GM19023 (cell line): Measurements from ENCODE around the gene TSPAN4.
A peak's percentile ranks its signal among the peaks of the same experiment; 100 is the strongest.

Experiments used
- ATAC-seq: cut with Tn5 transposase; IDR thresholded peaks from one replicate; pipeline ENCODE4 v1.9.1; 2021; ENCODE audit warnings: mild to moderate bottlenecking, moderate library complexity; ENCODE audit not compliant: unreplicated experiment

TSPAN4 gene

GRCh38 chr11:833114-833791, 9.4 kb upstream of the TSPAN4 start:
- peak; percentile 10 for ATAC-seq

GRCh38 chr11:833849-834311, 8.8 kb upstream of the TSPAN4 start:
- no peak for ATAC-seq

- no peak for ATAC-seq
These were observed 8.0 kb upstream of the TSPAN4 start for GRCh38 chr11:834371-835316.

GRCh38 chr11:836274-836673, 6.4 kb upstream of the TSPAN4 start:
- no peak for ATAC-seq

GRCh38 chr11:836700-837099, 6.0 kb upstream of the TSPAN4 start:
- ATAC-seq, result no peak

GRCh38 chr11:837189-837989, 5.3 kb upstream of the TSPAN4 start:
- ATAC-seq, result no peak

- ATAC-seq, result no peak
These were observed 4.7 kb upstream of the TSPAN4 start for GRCh38 chr11:837990-838307.

GRCh38 chr11:838441-839279, 4.0 kb upstream of the TSPAN4 start:
- no peak for ATAC-seq

- ATAC-seq, result no peak
These were observed 3.4 kb upstream of the TSPAN4 start for GRCh38 chr11:839280-839623.

GRCh38 chr11:839875-840617, 2.6 kb upstream of the TSPAN4 start:
- ATAC-seq, result no peak

GRCh38 chr11:841981-842369, 677 bp upstream of the TSPAN4 start:
- peak; percentile 34 for ATAC-seq

GRCh38 chr11:843086-843734, 558 bp downstream of the TSPAN4 start:
- ATAC-seq, result peak; percentile 4

- ATAC-seq, result no peak
These were observed 1.4 kb downstream of the TSPAN4 start for GRCh38 chr11:843818-844692.

- ATAC-seq, result no peak
These were observed 2.3 kb downstream of the TSPAN4 start for GRCh38 chr11:844693-845644.

- no peak for ATAC-seq
These were observed 3.3 kb downstream of the TSPAN4 start for GRCh38 chr11:845872-846495.

GRCh38 chr11:846496-847098, 3.9 kb downstream of the TSPAN4 start:
- ATAC-seq, result no peak
